SK-N-SH treated with all-trans-retinoic acid at 6 μM for 48 hours (cell line): ENCODE measurements around the gene COX15.

Experiments
- OSR1 ChIP-seq: fragments of 250-450 bp; sonication (Bioruptor Pico); IDR thresholded peaks from 2 replicates; pipeline ENCODE4 v1.8.0; 2022; ENCODE audit warnings: moderate library complexity, mild to moderate bottlenecking, inconsistent platforms
- PPARA ChIP-seq: fragments of 250-450 bp; sonication (Bioruptor Pico); IDR thresholded peaks from 2 replicates; pipeline ENCODE4 v1.5.0; 2020; ENCODE audit warnings: mild to moderate bottlenecking, borderline replicate concordance
- ZFP30 ChIP-seq: fragments of 450-650 bp; formaldehyde crosslinking; IDR thresholded peaks from 2 replicates; pipeline ENCODE4 v1.5.0; 2022; ENCODE audit warnings: mild to moderate bottlenecking, moderate library complexity
- ZNF565 ChIP-seq: fragments of 450-650 bp; formaldehyde crosslinking; conservative IDR thresholded peaks from 2 replicates; pipeline ENCODE4 v1.5.0; 2020; ENCODE audit warnings: low read depth, mild to moderate bottlenecking, moderate library complexity

DNA sequence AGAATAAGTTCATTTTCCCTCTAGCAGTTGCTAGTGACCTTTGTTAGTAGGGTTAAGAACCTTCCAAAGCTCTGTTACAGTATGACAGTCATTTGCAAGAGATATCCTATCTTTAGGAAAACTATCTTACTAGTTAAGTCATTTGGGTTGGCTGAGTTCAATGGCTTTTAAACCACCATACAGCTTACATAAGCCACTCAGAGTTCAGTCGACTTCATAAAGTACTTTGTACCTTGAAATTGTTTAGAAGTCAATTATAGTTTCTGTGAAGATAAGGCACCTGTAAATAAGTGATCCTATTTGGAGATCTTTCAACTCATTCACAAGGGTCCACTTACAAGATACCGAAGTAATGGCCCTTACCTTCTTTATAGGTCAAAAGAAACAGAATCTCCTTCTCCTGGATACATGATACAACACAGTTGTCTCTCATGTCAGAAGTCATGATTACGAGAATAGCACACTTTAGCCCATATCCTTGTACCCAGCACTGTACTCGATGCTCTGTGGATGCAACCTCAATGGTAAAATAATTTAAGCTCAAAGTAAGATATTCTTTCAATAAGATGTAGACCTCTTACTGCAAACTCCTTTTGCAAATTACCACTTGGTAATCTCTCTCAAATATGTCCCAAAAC, 38.6 kb upstream of the COX15 start:
- TF ChIP-seq ZFP30 (CRISPR knock-in tag): no peak
- no peak for TF ChIP-seq OSR1 (CRISPR knock-in tag)
- TF ChIP-seq PPARA: no peak
- TF ChIP-seq ZNF565 (CRISPR knock-in tag): no peak
